H1 (cell line): Measurements from ENCODE around the gene ITM2A.

Experiments
- JUND ChIP-seq: IDR thresholded peaks from 2 replicates; pipeline ENCODE4 v1.6.1; 2011; ENCODE audit warnings: mild to moderate bottlenecking, improper control_type of control experiment, low read length
- KDM1A ChIP-seq: fragments of 200-600, 300-600 bp; sonication (generic); IDR thresholded peaks from 2 replicates; pipeline ENCODE4 v1.7.1; 2016; ENCODE audit warnings: mild to moderate bottlenecking, low read length, borderline replicate concordance
- MAX ChIP-seq: IDR thresholded peaks from 2 replicates; pipeline ENCODE4 v1.6.1; 2012; ENCODE audit warnings: inconsistent platforms
- SIN3A ChIP-seq, 2 experiments: IDR thresholded peaks in 1 of 2; conservative IDR thresholded peaks in 1 of 2; 2 replicates each; pipeline ENCODE4 v1.6.1; 2011 to 2012; ENCODE audit warnings: low read length in 2 of 2, improper control_type of control experiment in 1 of 2, low read depth in 1 of 2, mild to moderate bottlenecking in 1 of 2
- TF ChIP-seq, protein P1 (sequence below), 3 experiments: IDR thresholded peaks; 1 replicate in 2 of 3; 2 replicates in 1 of 3; pipeline versions ENCODE4 v1.5.1 to v1.6.1; 2011; ENCODE audit warnings: low read length in 3 of 3, mild to moderate bottlenecking in 3 of 3, inconsistent platforms in 2 of 3, low read depth in 1 of 3, moderate library complexity in 1 of 3; ENCODE audit not compliant: insufficient read depth in 1 of 3; ENCODE audit errors: control extremely low read depth in 1 of 3

GRCh38 chrX:79361192-79361870, 5.8 kb downstream of the ITM2A start:
- TF ChIP-seq, protein P1, sequence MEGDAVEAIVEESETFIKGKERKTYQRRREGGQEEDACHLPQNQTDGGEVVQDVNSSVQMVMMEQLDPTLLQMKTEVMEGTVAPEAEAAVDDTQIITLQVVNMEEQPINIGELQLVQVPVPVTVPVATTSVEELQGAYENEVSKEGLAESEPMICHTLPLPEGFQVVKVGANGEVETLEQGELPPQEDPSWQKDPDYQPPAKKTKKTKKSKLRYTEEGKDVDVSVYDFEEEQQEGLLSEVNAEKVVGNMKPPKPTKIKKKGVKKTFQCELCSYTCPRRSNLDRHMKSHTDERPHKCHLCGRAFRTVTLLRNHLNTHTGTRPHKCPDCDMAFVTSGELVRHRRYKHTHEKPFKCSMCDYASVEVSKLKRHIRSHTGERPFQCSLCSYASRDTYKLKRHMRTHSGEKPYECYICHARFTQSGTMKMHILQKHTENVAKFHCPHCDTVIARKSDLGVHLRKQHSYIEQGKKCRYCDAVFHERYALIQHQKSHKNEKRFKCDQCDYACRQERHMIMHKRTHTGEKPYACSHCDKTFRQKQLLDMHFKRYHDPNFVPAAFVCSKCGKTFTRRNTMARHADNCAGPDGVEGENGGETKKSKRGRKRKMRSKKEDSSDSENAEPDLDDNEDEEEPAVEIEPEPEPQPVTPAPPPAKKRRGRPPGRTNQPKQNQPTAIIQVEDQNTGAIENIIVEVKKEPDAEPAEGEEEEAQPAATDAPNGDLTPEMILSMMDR (IDR thresholded peaks at IDR 0.05; ENCODE audit: control extremely low read depth in 1 of 3, insufficient read depth in 1 of 3, low read depth in 1 of 3, low read length in 3 of 3): no peak
- TF ChIP-seq MAX (no peak), SIN3A (conservative IDR thresholded peaks at IDR 0.05 in 1 of 2, IDR thresholded peaks at IDR 0.05 in 1 of 2; ENCODE audit: low read depth in 1 of 2, low read length in 2 of 2) (no peak), JUND (no peak), KDM1A (no peak)
